ENCODE data around the gene BCKDHA. TPM values are rescaled to one million over a fixed set of nuclear protein-coding genes. Genes with fewer than 3 reads are reported as not detected.
"Not testable (repeated sequence)": the region's sequence is repeated elsewhere in the genome, so short reads cannot be mapped to it uniquely, and the experiment has no call there.

Gene BCKDHA
- total and polyA plus RNA-seq, 2 donors (not counting 3 experiments of a cell fraction or from before 2014, with no cell fraction given): 16.5 to 50.4 TPM

DNA sequence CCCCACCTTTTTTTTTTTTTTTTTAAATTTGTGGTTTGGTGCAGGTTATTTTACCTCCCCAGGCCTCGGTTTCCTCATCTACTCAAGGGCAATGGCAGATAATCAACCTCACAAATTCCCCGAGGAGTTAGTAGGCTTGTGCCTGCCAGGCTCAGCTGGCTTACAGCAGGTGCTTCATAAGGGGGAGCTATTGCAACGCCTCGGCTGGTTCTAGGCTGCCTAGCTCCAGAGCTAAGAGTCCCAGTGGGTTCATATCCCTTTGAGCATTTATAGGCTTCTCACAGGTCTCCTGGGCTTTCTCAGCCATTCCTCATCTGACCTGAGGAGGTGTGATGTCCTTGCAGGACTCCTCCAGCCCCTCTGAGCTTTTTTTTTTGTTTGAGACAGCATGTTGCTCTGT lies 10.6 kb downstream of the BCKDHA start:
- ChIA-PET POLR2A (interaction anchor here (0.7 kb wide), 1 partner anchor 37 kb away, joined by 3 read pairs; no protein-coding TSS in a partner anchor), CTCF (interaction anchor here (0.8 to 4.0 kb wide), 7 partner anchors 9 to 40 kb away, joined by 3 to 20 read pairs (median 4); partner anchors contain the start of gene DMAC2)
- Histone ChIP-seq H3K4me1 (ENCODE audit: control insufficient read depth, extremely low read depth, insufficient read depth, low read length) (peaks cover 16% of the 10 kb centered on the region), H2AFZ (ENCODE audit: low read depth, low read length) (no peak overlapping the region), H4K20me1 (replicated peaks; ENCODE audit: control insufficient read depth, extremely low read depth, insufficient read depth, low read length) (no peaks in the 10 kb centered on the region), H3K79me2 (ENCODE audit: control insufficient read depth, insufficient read depth, low read length) (no peaks in the 10 kb centered on the region), H3K9me3 (replicated peaks; ENCODE audit: control insufficient read depth, insufficient read depth, low read length) (no peaks in the 10 kb centered on the region), H3K27me3 (ENCODE audit: control insufficient read depth in 2 of 2, insufficient read depth in 2 of 2, low read length in 2 of 2) (no peaks in the 10 kb centered on the region), H3K27ac (ENCODE audit: insufficient read depth, low read depth, low read length) (no peak overlapping the region), H3K9ac (replicated peaks; ENCODE audit: extremely low read depth, insufficient read depth, low read length) (no peak overlapping the region), H3K4me3 (replicated peaks in 1 of 3; ENCODE audit: insufficient read depth in 1 of 3, low read depth in 1 of 3, low read length in 3 of 3) (no peak overlapping the region), H3K36me3 (ENCODE audit: control insufficient read depth in 2 of 2, extremely low read depth in 1 of 2, insufficient read depth in 2 of 2, low read length in 2 of 2) (peaks cover 0 to 4% of the 10 kb centered on the region in 2 experiments), H3K9me1 (replicated peaks; ENCODE audit: control insufficient read depth, extremely low read depth, insufficient read depth, low read length) (no peaks in the 10 kb centered on the region), H3K4me2 (ENCODE audit: insufficient read depth, low read length) (no peak overlapping the region)
- dilution Hi-C loops (cut with MboI; ENCODE audit: extremely low pct_ligation_motif_present, low sequenced_read_pairs): no loop called here
- intact Hi-C loops (cut with micrococcal nuclease): no loop called here
- TF ChIP-seq POLR2AphosphoS5 (IDR thresholded peaks at IDR 0.05; ENCODE audit: insufficient read depth, low read depth, low read length): no peak
- TF ChIP-seq MYC (IDR thresholded peaks at IDR 0.05; ENCODE audit: low read depth, low read length): no peak
- TF ChIP-seq JUN (IDR thresholded peaks at IDR 0.05; ENCODE audit: borderline replicate concordance, insufficient read depth, insufficient read length, low read depth): no peak
- TF ChIP-seq POLR2A (IDR thresholded peaks at IDR 0.05; ENCODE audit: low read depth, low read length): no peak
- TF ChIP-seq, protein P1, sequence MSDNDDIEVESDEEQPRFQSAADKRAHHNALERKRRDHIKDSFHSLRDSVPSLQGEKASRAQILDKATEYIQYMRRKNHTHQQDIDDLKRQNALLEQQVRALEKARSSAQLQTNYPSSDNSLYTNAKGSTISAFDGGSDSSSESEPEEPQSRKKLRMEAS (IDR thresholded peaks at IDR 0.05; ENCODE audit: insufficient read depth, insufficient read length): no peak
- TF ChIP-seq, protein P2, sequence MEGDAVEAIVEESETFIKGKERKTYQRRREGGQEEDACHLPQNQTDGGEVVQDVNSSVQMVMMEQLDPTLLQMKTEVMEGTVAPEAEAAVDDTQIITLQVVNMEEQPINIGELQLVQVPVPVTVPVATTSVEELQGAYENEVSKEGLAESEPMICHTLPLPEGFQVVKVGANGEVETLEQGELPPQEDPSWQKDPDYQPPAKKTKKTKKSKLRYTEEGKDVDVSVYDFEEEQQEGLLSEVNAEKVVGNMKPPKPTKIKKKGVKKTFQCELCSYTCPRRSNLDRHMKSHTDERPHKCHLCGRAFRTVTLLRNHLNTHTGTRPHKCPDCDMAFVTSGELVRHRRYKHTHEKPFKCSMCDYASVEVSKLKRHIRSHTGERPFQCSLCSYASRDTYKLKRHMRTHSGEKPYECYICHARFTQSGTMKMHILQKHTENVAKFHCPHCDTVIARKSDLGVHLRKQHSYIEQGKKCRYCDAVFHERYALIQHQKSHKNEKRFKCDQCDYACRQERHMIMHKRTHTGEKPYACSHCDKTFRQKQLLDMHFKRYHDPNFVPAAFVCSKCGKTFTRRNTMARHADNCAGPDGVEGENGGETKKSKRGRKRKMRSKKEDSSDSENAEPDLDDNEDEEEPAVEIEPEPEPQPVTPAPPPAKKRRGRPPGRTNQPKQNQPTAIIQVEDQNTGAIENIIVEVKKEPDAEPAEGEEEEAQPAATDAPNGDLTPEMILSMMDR (IDR thresholded peaks at IDR 0.05; ENCODE audit: extremely low read depth in 1 of 2, insufficient read depth in 1 of 2, low read depth in 1 of 2, low read length in 2 of 2): no peak
- TF ChIP-seq FOS (IDR thresholded peaks at IDR 0.05; ENCODE audit: borderline replicate concordance, insufficient read depth, low read length): no peak
- TF ChIP-seq EZH2 (IDR thresholded peaks at IDR 0.05; ENCODE audit: borderline replicate concordance, low read depth, low read length, severe bottlenecking): no peak
- no peak for FAIRE-seq
- no peak for DNase-seq (ENCODE audit: low read depth, low spot score)
- no TSS peak for BruUV-seq (replicated peaks)

DNA sequence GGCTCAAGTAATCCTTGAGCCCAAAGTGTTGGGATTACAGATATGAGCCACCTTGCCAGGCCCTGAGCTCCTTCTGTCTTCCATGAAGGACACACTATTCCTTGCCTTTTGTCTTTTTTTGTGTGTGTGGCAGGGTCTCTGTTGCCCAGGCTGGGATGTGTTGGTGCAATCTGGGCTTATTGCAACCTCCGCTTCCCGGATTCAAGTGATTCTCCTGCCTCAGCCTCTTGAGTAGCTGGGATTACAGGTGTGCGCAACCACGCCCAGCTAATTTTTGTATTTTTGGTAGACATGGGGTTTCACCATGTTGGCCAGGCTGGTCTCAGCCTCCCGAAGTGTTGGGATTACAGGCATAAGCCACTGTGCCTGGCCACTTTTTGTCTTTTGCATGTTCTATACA lies 11.2 kb downstream of the BCKDHA start:
- H3K9ac ChIP-seq (replicated peaks; ENCODE audit: extremely low read depth, insufficient read depth, low read length); H3K9me1 ChIP-seq (replicated peaks; ENCODE audit: control insufficient read depth, extremely low read depth, insufficient read depth, low read length); POLR2A ChIA-PET; H3K36me3 ChIP-seq (ENCODE audit: control insufficient read depth in 2 of 2, extremely low read depth in 1 of 2, insufficient read depth in 2 of 2, low read length in 2 of 2); H3K79me2 ChIP-seq (ENCODE audit: control insufficient read depth, insufficient read depth, low read length); FAIRE-seq; dilution Hi-C loops (cut with MboI; ENCODE audit: extremely low pct_ligation_motif_present, low sequenced_read_pairs); H3K9me3 ChIP-seq (replicated peaks; ENCODE audit: control insufficient read depth, insufficient read depth, low read length); DNase-seq (ENCODE audit: low read depth, low spot score); BruUV-seq (replicated peaks); H3K27ac ChIP-seq (ENCODE audit: insufficient read depth, low read depth, low read length); H3K4me3 ChIP-seq (replicated peaks in 1 of 3; ENCODE audit: insufficient read depth in 1 of 3, low read depth in 1 of 3, low read length in 3 of 3); H3K4me2 ChIP-seq (ENCODE audit: insufficient read depth, low read length); H3K27me3 ChIP-seq (ENCODE audit: control insufficient read depth in 2 of 2, insufficient read depth in 2 of 2, low read length in 2 of 2); H4K20me1 ChIP-seq (replicated peaks; ENCODE audit: control insufficient read depth, extremely low read depth, insufficient read depth, low read length); H2AFZ ChIP-seq (ENCODE audit: low read depth, low read length): not testable (repeated sequence)
- intact Hi-C loops (cut with micrococcal nuclease): loop anchor here (1.0 kb wide), 1 partner anchor 8 kb away; no protein-coding TSS in a partner anchor
- peaks cover 12% of the 10 kb centered on the region for H3K4me1 ChIP-seq (ENCODE audit: control insufficient read depth, extremely low read depth, insufficient read depth, low read length)
- CTCF ChIA-PET: interaction anchor here (0.8 to 4.0 kb wide), 6 partner anchors 9 to 39 kb away, joined by 4 to 20 read pairs (median 4); partner anchors contain the start of gene DMAC2

Data from endothelial cell of umbilical vein (primary cell).